GM20000 (cell line): ENCODE measurements around the gene GIMAP2.
A peak's percentile ranks its signal among the peaks of the same experiment; 100 is the strongest.

Experiments
- DNase-seq: peaks from one replicate; pipeline ENCODE4 v3.0.0; 2012; ENCODE audit warnings: low spot score
- TF ChIP-seq, protein P1 (sequence below): IDR thresholded peaks from 2 replicates; pipeline ENCODE4 v1.5.1; 2012; ENCODE audit warnings: mild to moderate bottlenecking, control low read depth; ENCODE audit errors: extremely low read depth, missing control alignments

GIMAP2 gene

DNA sequence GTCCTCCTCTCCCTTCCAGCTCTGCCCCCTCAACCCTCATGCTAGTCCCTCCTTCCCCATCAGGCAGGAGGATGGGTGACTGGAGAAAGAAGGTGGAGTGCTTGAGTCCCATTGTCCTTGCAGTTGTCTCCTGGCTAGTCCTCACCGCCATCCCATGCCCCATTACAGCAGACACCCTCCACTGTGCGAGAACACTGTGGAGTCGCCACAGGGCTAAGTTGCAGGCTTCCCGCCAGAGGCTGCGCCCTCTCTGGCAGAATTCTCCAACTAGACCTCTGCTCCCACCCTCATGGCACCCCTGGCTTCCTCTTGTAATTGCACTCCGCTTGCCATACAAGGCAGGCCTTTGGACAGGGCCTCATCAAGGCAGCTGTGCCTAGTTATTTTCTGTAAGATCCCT lies 3.1 kb downstream of the GIMAP2 start:
- no peak for DNase-seq
- TF ChIP-seq, protein P1, sequence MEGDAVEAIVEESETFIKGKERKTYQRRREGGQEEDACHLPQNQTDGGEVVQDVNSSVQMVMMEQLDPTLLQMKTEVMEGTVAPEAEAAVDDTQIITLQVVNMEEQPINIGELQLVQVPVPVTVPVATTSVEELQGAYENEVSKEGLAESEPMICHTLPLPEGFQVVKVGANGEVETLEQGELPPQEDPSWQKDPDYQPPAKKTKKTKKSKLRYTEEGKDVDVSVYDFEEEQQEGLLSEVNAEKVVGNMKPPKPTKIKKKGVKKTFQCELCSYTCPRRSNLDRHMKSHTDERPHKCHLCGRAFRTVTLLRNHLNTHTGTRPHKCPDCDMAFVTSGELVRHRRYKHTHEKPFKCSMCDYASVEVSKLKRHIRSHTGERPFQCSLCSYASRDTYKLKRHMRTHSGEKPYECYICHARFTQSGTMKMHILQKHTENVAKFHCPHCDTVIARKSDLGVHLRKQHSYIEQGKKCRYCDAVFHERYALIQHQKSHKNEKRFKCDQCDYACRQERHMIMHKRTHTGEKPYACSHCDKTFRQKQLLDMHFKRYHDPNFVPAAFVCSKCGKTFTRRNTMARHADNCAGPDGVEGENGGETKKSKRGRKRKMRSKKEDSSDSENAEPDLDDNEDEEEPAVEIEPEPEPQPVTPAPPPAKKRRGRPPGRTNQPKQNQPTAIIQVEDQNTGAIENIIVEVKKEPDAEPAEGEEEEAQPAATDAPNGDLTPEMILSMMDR: no peak

DNA sequence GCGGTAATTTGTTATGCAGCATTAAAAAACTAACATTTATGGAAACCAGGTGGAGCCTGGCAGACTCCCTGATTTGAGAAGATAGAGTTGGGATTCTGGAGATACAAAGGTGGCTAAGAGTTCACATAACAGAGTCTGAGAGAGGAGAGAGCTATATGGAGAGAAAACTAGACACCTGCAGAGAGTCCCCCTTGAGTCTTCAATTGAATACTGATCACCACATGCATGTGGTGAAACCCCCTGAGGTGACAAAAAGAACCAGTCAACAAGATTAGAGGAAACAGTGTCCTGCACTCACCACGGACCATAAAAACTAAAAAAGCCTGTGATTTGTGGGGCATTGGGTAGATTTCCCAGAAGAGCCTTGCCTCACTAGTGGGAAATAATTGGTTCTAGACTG lies 10.1 kb downstream of the GIMAP2 start:
- TF ChIP-seq, protein P1: no peak
- DNase-seq: no peak

DNA sequence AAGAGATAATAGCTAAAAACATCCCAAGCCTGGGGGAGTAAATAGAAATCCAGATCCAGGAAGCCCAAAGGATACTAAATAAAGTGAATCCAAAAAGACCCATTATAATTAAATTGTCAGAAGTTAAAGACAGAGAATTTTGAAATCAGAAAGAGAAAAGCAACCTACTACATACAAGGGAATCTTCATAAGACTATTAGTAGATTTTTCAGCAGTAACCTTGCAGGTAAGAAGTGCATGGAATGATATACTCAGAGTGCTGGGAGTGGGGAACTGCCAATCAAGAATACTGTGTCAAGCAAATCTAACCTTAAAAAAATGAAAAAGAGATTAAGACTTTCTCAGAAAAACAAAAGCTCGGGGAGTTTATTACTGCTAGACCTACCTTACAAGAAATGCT lies 17.7 kb downstream of the GIMAP2 start:
- TF ChIP-seq, protein P1: no peak

DNA sequence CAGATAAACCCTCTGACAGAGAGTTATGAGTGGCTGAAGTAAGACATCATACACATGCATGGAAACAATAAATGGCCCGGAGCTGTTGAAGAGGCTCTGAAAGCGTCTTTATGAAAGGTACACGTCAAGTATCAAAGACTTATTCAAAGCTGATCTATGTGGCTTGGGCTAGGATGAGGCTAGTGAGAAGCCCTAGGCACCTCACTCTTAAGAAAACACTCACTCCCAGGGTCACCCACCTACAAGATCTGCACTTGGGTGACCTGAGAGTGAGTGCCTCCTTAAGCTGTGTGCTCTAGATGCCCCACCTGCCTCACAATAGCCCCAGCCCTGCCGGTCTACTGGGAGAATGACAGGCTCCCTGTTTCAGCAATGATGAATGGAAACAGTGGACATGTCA lies 29.8 kb downstream of the GIMAP2 start:
- DNase-seq: no peak
- TF ChIP-seq, protein P1: no peak

More for the DNA sequence above, 17.7 kb downstream of the GIMAP2 start:
- DNase-seq: no peak

DNA sequence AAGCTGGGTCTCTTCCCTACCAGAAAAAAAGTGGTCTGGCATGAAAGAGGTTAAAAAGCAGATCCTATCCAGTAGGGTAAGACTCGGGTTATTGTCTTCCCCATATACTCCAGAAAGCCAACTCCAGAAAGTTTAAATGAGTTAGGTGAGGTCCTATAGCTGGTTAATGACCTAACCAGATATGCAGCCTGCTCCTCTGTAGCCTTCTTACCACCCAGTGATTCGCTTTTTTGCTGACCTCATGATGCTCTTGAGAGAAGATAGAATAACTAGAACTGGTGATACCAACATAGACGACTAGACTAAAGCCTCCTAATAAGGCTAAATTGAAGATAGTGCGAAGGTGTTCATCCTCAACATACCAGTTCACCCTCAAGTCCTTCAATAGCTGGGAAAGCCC lies 30.2 kb downstream of the GIMAP2 start:
- DNase-seq: no peak
- TF ChIP-seq, protein P1: no peak

DNA sequence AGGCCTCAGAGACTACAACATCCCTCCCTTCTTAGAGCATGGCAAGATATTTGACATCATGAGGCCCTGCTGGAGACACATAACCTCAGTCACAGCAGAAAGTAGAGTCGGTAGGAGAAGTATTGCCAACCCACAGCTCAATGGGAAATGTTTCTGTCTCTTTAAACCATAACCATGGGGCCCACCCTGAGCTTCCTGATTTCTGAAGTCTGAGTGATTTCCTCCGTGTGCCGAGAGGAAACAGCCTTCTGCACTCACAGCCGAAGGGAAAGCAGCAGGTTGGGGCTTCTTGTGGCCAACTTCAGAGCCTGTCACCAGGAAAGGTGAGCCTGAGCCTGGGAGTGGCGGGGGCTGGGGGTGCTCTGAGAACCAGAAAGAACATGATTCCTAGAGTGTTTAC lies 30.9 kb downstream of the GIMAP2 start, which contains the start of gene GIMAP1:
Gene GIMAP1 (plus strand): TSS at position 246 of the 400 bp plus-strand sequence. CDS start 2,435 bp downstream, outside the sequence.
- TF ChIP-seq, protein P1: no peak
- DNase-seq: peak; percentile 58

DNA sequence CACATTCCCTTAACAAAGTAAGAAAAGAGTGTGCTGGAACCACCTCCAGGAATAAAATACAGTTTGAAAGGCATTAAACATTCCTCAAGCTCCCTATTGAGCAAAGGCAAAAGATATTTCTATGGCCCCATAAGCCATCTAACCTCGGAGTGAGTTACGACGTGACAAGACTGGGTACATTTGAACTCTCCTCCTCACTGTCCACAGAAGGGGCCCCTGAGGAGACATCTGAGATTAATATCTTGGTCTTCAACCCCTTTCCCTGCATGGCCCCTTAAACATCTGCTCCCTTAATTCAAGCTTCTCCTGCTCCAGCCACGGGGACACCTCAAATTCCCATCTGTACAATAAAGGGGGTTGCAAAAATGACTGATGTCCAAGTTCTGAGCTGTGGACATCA lies 31.4 kb downstream of the GIMAP2 start:
- TF ChIP-seq, protein P1: no peak
- no peak for DNase-seq
